ENCODE results near the gene CLEC3B.

DNA sequence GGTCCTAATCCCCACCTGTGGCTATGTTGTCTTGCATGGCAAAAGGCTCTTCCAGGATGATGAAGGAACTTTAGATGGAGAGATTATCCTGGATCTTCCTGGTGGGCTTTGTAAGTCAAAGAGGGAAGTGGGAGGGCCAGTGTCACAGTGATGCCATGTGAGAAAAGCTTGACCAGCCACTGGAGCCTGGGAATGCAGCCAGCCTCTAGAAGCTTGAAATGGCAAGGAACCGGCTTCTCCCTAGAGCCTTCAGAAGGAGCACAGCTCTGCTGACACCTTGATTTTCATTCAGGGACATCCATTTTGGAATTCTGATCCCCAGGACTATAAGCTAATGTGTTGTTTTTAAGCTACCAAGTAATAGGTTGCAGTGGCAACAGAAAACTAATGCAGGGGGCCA lies 58.3 kb downstream of the CLEC3B start:
- no peak for TF ChIP-seq TAF1 (IDR thresholded peaks at IDR 0.05; ENCODE audit: low read depth, low read length)
- TF ChIP-seq SPI1 (IDR thresholded peaks at IDR 0.05; ENCODE audit: low read depth, low read length): no peak
- TF ChIP-seq POLR2A (IDR thresholded peaks at IDR 0.05; ENCODE audit: low read depth, low read length): no peak
- TF ChIP-seq POLR2AphosphoS5 (IDR thresholded peaks at IDR 0.05; ENCODE audit: low read depth, low read length): no peak
- no peak for TF ChIP-seq POU2F2 (IDR thresholded peaks at IDR 0.05; ENCODE audit: low read depth, low read length)
- TF ChIP-seq PAX5 (IDR thresholded peaks at IDR 0.05; ENCODE audit: insufficient read depth, low read length, severe bottlenecking): no peak

Measured in GM12891 (cell line).